CD14-positive monocyte (primary cell): ENCODE data around the gene CNGB1. TPM values are rescaled to one million over a fixed set of nuclear protein-coding genes. Genes with fewer than 3 reads are reported as not detected.

Experiments used
- DNase-seq, 3 donors: peaks; one replicate each; pipeline ENCODE4 v3.0.0-alpha.2; 2011 to 2022
- H2AFZ ChIP-seq: 2 replicates; pipeline ENCODE4 v1.6.0; 2012; ENCODE audit warnings: mild to moderate bottlenecking, low read depth, low read length, inconsistent platforms; ENCODE audit not compliant: insufficient read depth, poor library complexity, severe bottlenecking
- H3K27ac ChIP-seq, 2 donors: 1 replicate in 1 of 2; 2 replicates in 1 of 2; pipeline ENCODE4 v1.5.1; 2012 to 2013; ENCODE audit warnings: low read length in 2 of 2, control low read depth in 1 of 2, inconsistent platforms in 1 of 2, low read depth in 1 of 2, mild to moderate bottlenecking in 1 of 2
- H3K27me3 ChIP-seq, 2 donors: one replicate each; pipeline versions ENCODE4 v1.6.0 to v1.6.1; 2011 to 2013; ENCODE audit warnings: low read length in 2 of 2; ENCODE audit not compliant: control insufficient read depth in 2 of 2, insufficient read depth in 2 of 2
- H3K36me3 ChIP-seq, 2 donors: replicated peaks in 1 of 2; 1 replicate in 1 of 2; 2 replicates in 1 of 2; pipeline versions ENCODE4 v1.5.1 to v1.6.1; 2012 to 2013; ENCODE audit warnings: low read length in 2 of 2, control low read depth in 1 of 2, inconsistent platforms in 1 of 2, mild to moderate bottlenecking in 1 of 2; ENCODE audit not compliant: insufficient read depth in 2 of 2, control insufficient read depth in 1 of 2
- H3K4me1 ChIP-seq, 2 donors: 1 replicate in 1 of 2; 2 replicates in 1 of 2; pipeline versions ENCODE4 v1.5.1 to v1.6.1; 2012 to 2013; ENCODE audit warnings: low read length in 2 of 2, control low read depth in 1 of 2, inconsistent platforms in 1 of 2, mild to moderate bottlenecking in 1 of 2, moderate library complexity in 1 of 2; ENCODE audit not compliant: insufficient read depth in 2 of 2, control insufficient read depth in 1 of 2
- H3K4me2 ChIP-seq: replicated peaks from 2 replicates; pipeline ENCODE3; 2012; ENCODE audit warnings: low read length, moderate library complexity, mild to moderate bottlenecking; ENCODE audit not compliant: poor library complexity, severe bottlenecking; ENCODE audit errors: extremely low read depth
- H3K4me3 ChIP-seq, 3 experiments: fragments of 200-600 bp in 1 of 3; sonication (generic) in 1 of 3; replicated peaks in 1 of 3; 1 replicate in 2 of 3; 2 replicates in 1 of 3; pipeline ENCODE4 v1.5.1; 2011 to 2013; ENCODE audit warnings: low read length in 3 of 3, mild to moderate bottlenecking in 3 of 3, control low read depth in 2 of 3, low read depth in 2 of 3, inconsistent platforms in 1 of 3, moderate library complexity in 1 of 3
- H3K79me2 ChIP-seq: 2 replicates; pipeline ENCODE4 v1.6.0; 2012; ENCODE audit warnings: mild to moderate bottlenecking, control low read depth, inconsistent platforms, low read length, moderate library complexity; ENCODE audit not compliant: insufficient read depth
- H3K9ac ChIP-seq: 2 replicates; pipeline ENCODE4 v1.6.0; 2017; ENCODE audit warnings: low read length, mild to moderate bottlenecking; ENCODE audit not compliant: insufficient read depth, poor library complexity, severe bottlenecking
- H3K9me3 ChIP-seq, 2 donors: replicated peaks in 1 of 2; 1 replicate in 1 of 2; 2 replicates in 1 of 2; pipeline versions ENCODE4 v1.5.1 to v1.6.1; 2012 to 2013; ENCODE audit warnings: low read length in 2 of 2, control low read depth in 1 of 2; ENCODE audit not compliant: control insufficient read depth in 1 of 2, insufficient read depth in 1 of 2
- H4K20me1 ChIP-seq: 2 replicates; pipeline ENCODE4 v1.6.0; 2012; ENCODE audit warnings: mild to moderate bottlenecking, low read length, control low read depth, moderate library complexity; ENCODE audit not compliant: insufficient read depth
- H3K27ac Mint-ChIP-seq, 7 donors: one replicate each; pipeline ENCODE4 v1.8.0; 2020; ENCODE audit warnings: mild to moderate bottlenecking in 7 of 7, mixed read lengths in 7 of 7, moderate library complexity in 6 of 7, inconsistent platforms in 2 of 7
- H3K27me3 Mint-ChIP-seq, 3 donors: one replicate each; pipeline ENCODE4 v1.8.0; 2021 to 2022; ENCODE audit warnings: low read depth in 3 of 3, mild to moderate bottlenecking in 3 of 3, mixed read lengths in 3 of 3, moderate library complexity in 3 of 3, inconsistent platforms in 1 of 3
- H3K36me3 Mint-ChIP-seq, 2 donors: one replicate each; pipeline ENCODE4 v1.8.0; 2020; ENCODE audit warnings: mixed read lengths in 2 of 2, inconsistent platforms in 1 of 2, mild to moderate bottlenecking in 1 of 2
- H3K4me1 Mint-ChIP-seq: one replicate; pipeline ENCODE4 v1.8.0; 2020; ENCODE audit warnings: mild to moderate bottlenecking, mixed read lengths
- H3K4me3 Mint-ChIP-seq, 2 donors: one replicate each; pipeline ENCODE4 v1.8.0; 2020; ENCODE audit warnings: mild to moderate bottlenecking in 2 of 2, mixed read lengths in 2 of 2, moderate library complexity in 1 of 2
- H3K9me3 Mint-ChIP-seq, 7 donors: one replicate each; pipeline ENCODE4 v1.8.0; 2020 to 2022; ENCODE audit warnings: mixed read lengths in 7 of 7, mild to moderate bottlenecking in 6 of 7, moderate library complexity in 6 of 7, inconsistent platforms in 2 of 7
- CTCF ChIP-seq: fragments of 200-600 bp; IDR thresholded peaks from one replicate; pipeline ENCODE4 v1.8.0; 2022; ENCODE audit warnings: antibody characterized with exemption, mild to moderate bottlenecking
- WGBS: methylation state at CpG from one replicate; pipeline ENCODE4 v1.1.5; 2013; ENCODE audit warnings: missing lambda C conversion rate; ENCODE audit not compliant: insufficient coverage; 5-methylcytosine and 5-hydroxymethylcytosine counted together
- intact Hi-C, 2 donors: fragments of 100-400 bp; cut with micrococcal nuclease; formaldehyde crosslinking; loops; one replicate each; pipeline versions ENCODE4 v1.15.0 to v1.15.1; 2023
- polyA plus RNA-seq, 3 donors: library from polyadenylated mRNA; depleted of rRNA in 1 of 3; unstranded in 2 of 3; stranded (reverse) in 1 of 3; fragments of 300-500 nt in 2 of 3; fragments of >200 nt in 1 of 3; fragmentation: Illumina TruSeq in 2 of 3; gene quantifications; 1 replicate in 2 of 3; 2 replicates in 1 of 3; pipeline ENCODE4 v1.2.3, GENCODE V29; 2012 to 2021

Gene CNGB1
- polyA plus RNA-seq, 3 donors = not detected

DNA sequence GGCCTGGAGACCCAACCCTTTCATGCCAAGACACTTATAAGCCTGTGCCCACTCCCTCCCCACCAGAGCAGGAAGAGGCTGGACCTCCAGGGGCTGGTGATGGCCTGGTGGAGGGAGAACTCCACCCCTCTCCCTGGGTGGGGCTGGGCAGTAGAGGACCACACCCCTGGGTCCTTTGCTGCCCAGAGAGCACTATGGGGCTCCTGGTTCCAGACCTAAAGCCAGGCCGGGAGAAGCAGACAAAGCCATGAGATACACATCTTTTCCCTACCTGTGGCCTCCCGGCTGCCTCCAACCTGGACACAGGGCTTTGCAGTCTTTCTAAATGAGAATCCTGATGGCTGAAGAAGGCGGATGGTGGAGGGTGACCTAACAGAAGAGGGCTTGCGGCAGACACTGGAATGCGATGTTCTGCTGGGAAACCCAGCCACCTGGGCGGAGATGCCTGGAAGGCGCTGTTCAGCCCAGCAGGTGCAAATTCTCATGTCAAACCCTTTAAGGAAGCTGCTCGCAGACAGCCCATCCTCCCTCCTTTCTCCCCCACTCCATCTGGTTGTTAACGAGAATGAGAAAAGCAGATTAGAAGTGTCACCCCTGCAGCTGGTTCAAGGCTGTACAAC, 124.7 kb downstream of the CNGB1 start:
- H3K36me3 Mint-ChIP-seq = no peaks in the 10 kb centered on the region
- Histone ChIP-seq H3K27ac (no peak overlapping the region), H3K9me3 (no peaks in the 10 kb centered on the region), H3K36me3 (no peaks in the 10 kb centered on the region), H4K20me1 (no peaks in the 10 kb centered on the region), H3K4me2 (no peak overlapping the region), H3K9ac (no peak overlapping the region), H2AFZ (no peak overlapping the region), H3K4me3 (no peak overlapping the region), H3K27me3 (no peaks in the 10 kb centered on the region), H3K79me2 (no peaks in the 10 kb centered on the region), H3K4me1 (no peaks in the 10 kb centered on the region)
- no peak overlapping the region for H3K4me3 Mint-ChIP-seq
- intact Hi-C loops = no loop called here
- H3K9me3 Mint-ChIP-seq = peaks cover 0 to 3% (median 0%) of the 10 kb centered on the region in 7 donors
- H3K27ac Mint-ChIP-seq = no peak overlapping the region
- TF ChIP-seq CTCF = no peak
- no peaks in the 10 kb centered on the region for H3K4me1 Mint-ChIP-seq
- no peak for DNase-seq
- H3K27me3 Mint-ChIP-seq = peaks cover 3 to 4% (median 3%) of the 10 kb centered on the region in 3 donors
- WGBS = 89% methylated on average over 7 of the region's 9 CpGs

GRCh38 chr16:57845115-57845514, 125.8 kb downstream of the CNGB1 start:
- no peak overlapping the region for H3K4me2 ChIP-seq
- 97% methylated on average over 8 of the region's 8 CpGs for WGBS
- no peaks in the 10 kb centered on the region for H3K4me1 Mint-ChIP-seq

More at GRCh38 chr16:57845115-57845514, 125.8 kb downstream of the CNGB1 start:
- Histone ChIP-seq H3K9ac (no peak overlapping the region), H2AFZ (no peak overlapping the region), H3K4me1 (no peaks in the 10 kb centered on the region), H3K79me2 (no peaks in the 10 kb centered on the region), H3K36me3 (no peaks in the 10 kb centered on the region), H4K20me1 (no peaks in the 10 kb centered on the region), H3K27me3 (no peaks in the 10 kb centered on the region), H3K4me3 (no peak overlapping the region), H3K9me3 (no peaks in the 10 kb centered on the region), H3K27ac (no peak overlapping the region)
- Mint-ChIP-seq H3K4me3 (no peak overlapping the region), H3K36me3 (no peaks in the 10 kb centered on the region), H3K27me3 (peaks cover 1 to 4% (median 3%) of the 10 kb centered on the region in 3 donors), H3K27ac (no peak overlapping the region), H3K9me3 (peaks cover 0 to 3% (median 0%) of the 10 kb centered on the region in 7 donors)
- TF ChIP-seq CTCF = no peak
- intact Hi-C loops = no loop called here
- DNase-seq = no peak
